Astrocyte (in vitro differentiated cells and primary cell): ENCODE data around the gene C8B. TPM values are rescaled to one million over a fixed set of nuclear protein-coding genes. Genes with fewer than 3 reads are reported as not detected.

ENCODE experiments used
- DNase-seq: peaks from one replicate; pipeline ENCODE4 v3.0.0-alpha.2; 2010; ENCODE audit warnings: low read depth
- FAIRE-seq: peaks from 2 replicates; lab custom pipeline; 2011; peaks lifted over from hg19 to GRCh38; lab: Jason Lieb, UNC
- H2AFZ ChIP-seq: 2 replicates; pipeline ENCODE4 v1.6.0; 2012; ENCODE audit warnings: low read depth, low read length, inconsistent platforms
- H3K27ac ChIP-seq: 2 replicates; pipeline ENCODE4 v1.5.1; 2011; ENCODE audit warnings: low read depth, low read length, inconsistent platforms
- H3K27me3 ChIP-seq: 2 replicates; pipeline ENCODE4 v1.6.0; 2011; ENCODE audit warnings: low read length, inconsistent platforms; ENCODE audit not compliant: insufficient read depth
- H3K36me3 ChIP-seq: 2 replicates; pipeline ENCODE4 v1.5.1; 2011; ENCODE audit warnings: low read length, inconsistent platforms; ENCODE audit not compliant: insufficient read depth
- H3K4me1 ChIP-seq: 2 replicates; pipeline ENCODE4 v1.5.1; 2011; ENCODE audit warnings: low read length, inconsistent platforms; ENCODE audit not compliant: insufficient read depth
- H3K4me2 ChIP-seq: 2 replicates; pipeline ENCODE4 v1.6.0; 2012; ENCODE audit warnings: low read length, inconsistent platforms
- H3K4me3 ChIP-seq: 2 replicates; pipeline ENCODE4 v1.5.1; 2011; ENCODE audit warnings: low read depth, mild to moderate bottlenecking, low read length, inconsistent platforms; ENCODE audit not compliant: insufficient read depth
- H3K79me2 ChIP-seq: 2 replicates; pipeline ENCODE4 v1.6.0; 2012; ENCODE audit warnings: mild to moderate bottlenecking, low read length, inconsistent platforms; ENCODE audit not compliant: insufficient read depth
- H3K9ac ChIP-seq: 2 replicates; pipeline ENCODE4 v1.6.0; 2012; ENCODE audit warnings: mild to moderate bottlenecking, low read length, inconsistent platforms
- H3K9me3 ChIP-seq: 2 replicates; pipeline ENCODE4 v1.5.1; 2012; ENCODE audit warnings: low read depth, mild to moderate bottlenecking, low read length, inconsistent platforms; ENCODE audit not compliant: insufficient read depth
- H4K20me1 ChIP-seq: 2 replicates; pipeline ENCODE4 v1.6.0; 2012; ENCODE audit warnings: low read length, inconsistent platforms; ENCODE audit not compliant: insufficient read depth
- H3K27ac Mint-ChIP-seq: one replicate; pipeline ENCODE4 v1.8.0; 2021; ENCODE audit warnings: mild to moderate bottlenecking, mixed read lengths; ENCODE audit not compliant: unreplicated experiment
- H3K27me3 Mint-ChIP-seq: one replicate; pipeline ENCODE4 v1.8.0; 2021; ENCODE audit warnings: low read depth, mixed read lengths; ENCODE audit not compliant: unreplicated experiment
- H3K36me3 Mint-ChIP-seq: one replicate; pipeline ENCODE4 v1.8.0; 2021; ENCODE audit warnings: low read depth, mixed read lengths; ENCODE audit not compliant: unreplicated experiment
- H3K4me1 Mint-ChIP-seq: one replicate; pipeline ENCODE4 v1.8.0; 2021; ENCODE audit warnings: low read depth, mixed read lengths; ENCODE audit not compliant: unreplicated experiment
- H3K4me3 Mint-ChIP-seq: one replicate; pipeline ENCODE4 v1.8.0; 2021; ENCODE audit warnings: mild to moderate bottlenecking, moderate library complexity, mixed read lengths; ENCODE audit not compliant: unreplicated experiment
- H3K9me3 Mint-ChIP-seq: one replicate; pipeline ENCODE4 v1.8.0; 2021; ENCODE audit warnings: mild to moderate bottlenecking, mixed read lengths; ENCODE audit not compliant: unreplicated experiment
- EZH2 ChIP-seq: IDR thresholded peaks from 2 replicates; pipeline ENCODE4 v1.6.1; 2012; ENCODE audit warnings: mild to moderate bottlenecking, low read length, inconsistent platforms; ENCODE audit not compliant: insufficient read depth
- total RNA-seq: library from RNA; stranded (reverse); gene quantifications from 2 replicates; pipeline ENCODE4 v1.2.1, GENCODE V29; 2021
- TF ChIP-seq, protein P1 (sequence below): IDR thresholded peaks from 2 replicates; pipeline ENCODE4 v1.5.1; 2011; ENCODE audit warnings: low read depth, mild to moderate bottlenecking, inconsistent platforms, low read length, moderate library complexity; ENCODE audit not compliant: insufficient read depth

The C8B gene
- total RNA-seq, 1 donor from 2014 or later: not detected

DNA sequence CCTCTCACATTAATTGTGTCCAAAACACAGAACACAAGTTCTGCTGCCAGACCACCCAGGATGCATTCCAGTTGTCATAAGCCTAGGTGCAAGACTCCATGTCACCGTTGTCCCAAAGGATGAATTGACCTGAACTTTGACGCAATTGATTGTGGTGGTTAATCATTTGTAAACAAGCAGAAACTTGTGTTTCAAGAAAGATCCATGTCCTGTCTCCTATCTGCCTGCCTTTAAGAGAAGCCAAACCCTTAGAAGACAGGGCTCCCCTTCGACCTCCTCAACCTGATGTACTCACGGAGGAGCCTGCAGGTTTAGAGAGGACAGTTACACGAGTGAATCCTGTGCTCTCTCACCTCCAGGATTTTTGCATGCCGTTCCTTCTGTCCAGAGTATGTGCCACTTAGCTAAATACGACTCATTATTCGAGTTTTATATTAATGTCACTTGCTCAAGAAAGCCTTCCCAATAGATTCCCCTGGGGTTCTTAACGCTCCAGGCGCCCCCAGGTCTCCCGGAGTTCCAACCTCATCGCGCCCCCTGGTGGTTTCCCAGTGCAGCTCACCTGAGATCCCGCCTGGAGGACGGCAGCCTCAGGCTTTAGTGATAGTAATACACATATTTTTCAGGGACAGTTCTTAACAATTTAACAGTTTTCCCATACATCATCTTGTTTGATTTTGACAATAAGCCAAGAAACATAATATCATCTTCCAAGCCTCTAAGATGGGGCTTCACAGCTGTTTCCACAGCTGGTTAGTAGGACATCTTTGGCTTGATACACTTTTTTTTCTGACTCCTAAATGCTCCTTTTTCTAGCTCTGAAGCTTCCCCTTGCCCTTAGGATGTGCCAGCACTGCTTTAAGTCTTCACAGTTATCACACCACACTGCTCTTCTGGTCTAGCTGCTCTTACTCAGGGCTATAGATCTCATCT, 2.4 kb upstream of the C8B start:
- no peaks in the 10 kb centered on the region for H3K36me3 ChIP-seq
- Mint-ChIP-seq H3K27me3 (peaks cover 9% of the 10 kb centered on the region), H3K4me1 (no peaks in the 10 kb centered on the region), H3K9me3 (no peaks in the 10 kb centered on the region), H3K27ac (peak overlapping the region; percentile 58), H3K36me3 (no peaks in the 10 kb centered on the region), H3K4me3 (no peak overlapping the region)
- no peaks in the 10 kb centered on the region for H3K79me2 ChIP-seq
- H3K9me3 ChIP-seq: peaks cover 4% of the 10 kb centered on the region
- no peaks in the 10 kb centered on the region for H3K27me3 ChIP-seq
- H3K9ac ChIP-seq: no peak overlapping the region
- no peaks in the 10 kb centered on the region for H3K4me1 ChIP-seq
- FAIRE-seq: no peak
- no peaks in the 10 kb centered on the region for H4K20me1 ChIP-seq
- H3K4me3 ChIP-seq: no peak overlapping the region
- no peak for DNase-seq
- H2AFZ ChIP-seq: no peak overlapping the region
- no peak overlapping the region for H3K27ac ChIP-seq
- TF ChIP-seq EZH2: no peak
- TF ChIP-seq, protein P1, sequence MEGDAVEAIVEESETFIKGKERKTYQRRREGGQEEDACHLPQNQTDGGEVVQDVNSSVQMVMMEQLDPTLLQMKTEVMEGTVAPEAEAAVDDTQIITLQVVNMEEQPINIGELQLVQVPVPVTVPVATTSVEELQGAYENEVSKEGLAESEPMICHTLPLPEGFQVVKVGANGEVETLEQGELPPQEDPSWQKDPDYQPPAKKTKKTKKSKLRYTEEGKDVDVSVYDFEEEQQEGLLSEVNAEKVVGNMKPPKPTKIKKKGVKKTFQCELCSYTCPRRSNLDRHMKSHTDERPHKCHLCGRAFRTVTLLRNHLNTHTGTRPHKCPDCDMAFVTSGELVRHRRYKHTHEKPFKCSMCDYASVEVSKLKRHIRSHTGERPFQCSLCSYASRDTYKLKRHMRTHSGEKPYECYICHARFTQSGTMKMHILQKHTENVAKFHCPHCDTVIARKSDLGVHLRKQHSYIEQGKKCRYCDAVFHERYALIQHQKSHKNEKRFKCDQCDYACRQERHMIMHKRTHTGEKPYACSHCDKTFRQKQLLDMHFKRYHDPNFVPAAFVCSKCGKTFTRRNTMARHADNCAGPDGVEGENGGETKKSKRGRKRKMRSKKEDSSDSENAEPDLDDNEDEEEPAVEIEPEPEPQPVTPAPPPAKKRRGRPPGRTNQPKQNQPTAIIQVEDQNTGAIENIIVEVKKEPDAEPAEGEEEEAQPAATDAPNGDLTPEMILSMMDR: peak; percentile 38
- H3K4me2 ChIP-seq: no peak overlapping the region

DNA sequence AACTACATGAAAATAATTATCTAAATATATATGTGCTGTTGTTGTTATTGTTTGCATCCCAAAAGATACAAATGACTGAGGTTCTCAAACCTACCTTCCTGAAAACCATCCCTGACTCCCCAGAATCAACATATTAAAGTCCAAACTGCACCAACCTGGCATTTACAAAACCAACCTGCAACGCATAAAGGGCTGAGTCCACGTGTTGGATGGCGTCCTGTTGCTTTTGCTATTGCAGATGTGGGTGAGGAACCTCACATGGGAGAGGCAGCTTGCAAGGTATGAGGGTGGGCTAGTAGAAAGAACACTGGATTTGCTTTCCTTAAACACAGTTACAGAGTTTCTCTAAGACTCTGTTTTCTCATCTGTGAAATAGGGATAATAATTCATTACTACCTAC, 1.5 kb upstream of the C8B start:
- H3K4me1 Mint-ChIP-seq: no peaks in the 10 kb centered on the region
- Histone ChIP-seq H3K27me3 (no peaks in the 10 kb centered on the region), H3K9ac (no peak overlapping the region), H3K4me1 (no peaks in the 10 kb centered on the region), H3K4me2 (no peak overlapping the region), H4K20me1 (no peaks in the 10 kb centered on the region), H3K4me3 (no peak overlapping the region), H3K9me3 (peaks cover 4% of the 10 kb centered on the region), H3K79me2 (no peaks in the 10 kb centered on the region), H2AFZ (no peak overlapping the region), H3K27ac (no peak overlapping the region), H3K36me3 (no peaks in the 10 kb centered on the region)
- no peak for TF ChIP-seq EZH2
- TF ChIP-seq, protein P1: no peak
- no peaks in the 10 kb centered on the region for H3K36me3 Mint-ChIP-seq
- DNase-seq (no peak), FAIRE-seq (no peak)
- no peaks in the 10 kb centered on the region for H3K9me3 Mint-ChIP-seq
- peaks cover 14% of the 10 kb centered on the region for H3K27me3 Mint-ChIP-seq
- H3K27ac Mint-ChIP-seq: no peak overlapping the region
- no peak overlapping the region for H3K4me3 Mint-ChIP-seq

DNA sequence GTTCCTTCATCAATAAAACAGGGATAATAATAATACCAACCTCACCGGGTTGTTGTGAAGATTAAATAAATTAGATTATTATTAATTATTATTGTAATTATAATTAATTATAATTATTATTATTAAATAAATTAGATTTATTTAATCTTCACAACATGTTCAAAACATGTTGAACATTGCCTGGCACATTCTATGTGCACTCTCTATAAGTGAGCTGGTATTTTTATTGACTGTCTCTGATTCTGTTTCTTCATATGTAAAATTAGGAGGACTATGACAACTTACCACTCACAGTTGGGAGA, 834 bp upstream of the C8B start:
- Histone ChIP-seq H3K9me3 (peaks cover 4% of the 10 kb centered on the region), H3K4me3 (no peak overlapping the region), H3K27me3 (no peaks in the 10 kb centered on the region), H3K4me2 (no peak overlapping the region), H4K20me1 (no peaks in the 10 kb centered on the region), H3K36me3 (no peaks in the 10 kb centered on the region), H3K79me2 (no peaks in the 10 kb centered on the region), H3K9ac (no peak overlapping the region), H2AFZ (no peak overlapping the region), H3K4me1 (no peaks in the 10 kb centered on the region), H3K27ac (no peak overlapping the region)
- Mint-ChIP-seq H3K4me3 (no peak overlapping the region), H3K9me3 (no peaks in the 10 kb centered on the region), H3K27ac (no peak overlapping the region), H3K27me3 (peaks cover 14% of the 10 kb centered on the region), H3K36me3 (no peaks in the 10 kb centered on the region), H3K4me1 (no peaks in the 10 kb centered on the region)
- TF ChIP-seq, protein P1: no peak
- no peak for TF ChIP-seq EZH2
- FAIRE-seq: no peak
- DNase-seq: no peak
